Naive B cell (primary cell): ENCODE results near the gene SCUBE1. TPM values are rescaled to one million over a fixed set of nuclear protein-coding genes. Genes with fewer than 3 reads are reported as not detected.

Source experiments
- ATAC-seq, 2 donors: fragments of 150-1000 bp; cut with Tn5 transposase; 2 replicates each; pipeline ENCODE4 v1.10.0; 2021; ENCODE audit warnings: low read depth in 2 of 2, mild to moderate bottlenecking in 2 of 2, moderate library complexity in 2 of 2
- DNase-seq: peaks from one replicate; pipeline ENCODE4 v3.0.0; 2022
- H3K27ac Mint-ChIP-seq, 6 donors: one replicate each; pipeline ENCODE4 v1.8.0; 2020 to 2022; ENCODE audit warnings: mild to moderate bottlenecking in 6 of 6, mixed read lengths in 6 of 6, moderate library complexity in 5 of 6, inconsistent platforms in 2 of 6
- H3K27me3 Mint-ChIP-seq, 3 donors: one replicate each; pipeline ENCODE4 v1.8.0; 2021 to 2022; ENCODE audit warnings: mixed read lengths in 3 of 3, mild to moderate bottlenecking in 1 of 3
- H3K36me3 Mint-ChIP-seq, 2 donors: one replicate each; pipeline ENCODE4 v1.8.0; 2020 to 2022; ENCODE audit warnings: mixed read lengths in 2 of 2, inconsistent platforms in 1 of 2, mild to moderate bottlenecking in 1 of 2
- H3K4me1 Mint-ChIP-seq, 3 donors: one replicate each; pipeline ENCODE4 v1.8.0; 2020 to 2022; ENCODE audit warnings: mixed read lengths in 3 of 3, inconsistent platforms in 1 of 3, mild to moderate bottlenecking in 1 of 3, moderate library complexity in 1 of 3
- H3K4me3 Mint-ChIP-seq, 8 donors: one replicate each; pipeline ENCODE4 v1.8.0; 2020 to 2022; ENCODE audit warnings: mild to moderate bottlenecking in 8 of 8, mixed read lengths in 8 of 8, moderate library complexity in 8 of 8, inconsistent platforms in 2 of 8
- H3K9me3 Mint-ChIP-seq, 7 donors: one replicate each; pipeline ENCODE4 v1.8.0; 2020 to 2022; ENCODE audit warnings: mixed read lengths in 7 of 7, mild to moderate bottlenecking in 5 of 7, inconsistent platforms in 2 of 7, moderate library complexity in 1 of 7
- polyA plus RNA-seq, 6 donors: library from polyadenylated mRNA; unstranded; fragments of 300-500 nt; fragmentation: Illumina TruSeq; gene quantifications; one replicate each; pipeline ENCODE4 v1.2.3, GENCODE V29; 2021; ENCODE audit warnings: low read depth in 6 of 6

Gene SCUBE1
- polyA plus RNA-seq, 6 donors from 2014 or later = not detected

GRCh38 chr22:43245717-43246116, 97.5 kb downstream of the SCUBE1 start:
- Mint-ChIP-seq H3K27me3 (peaks cover 0 to 8% (median 0%) of the 10 kb centered on the region in 3 donors), H3K4me1 (peaks cover 0 to 6% (median 4%) of the 10 kb centered on the region in 3 donors), H3K36me3 (no peaks in the 10 kb centered on the region), H3K9me3 (no peaks in the 10 kb centered on the region), H3K27ac (no peak overlapping the region), H3K4me3 (no peak overlapping the region)
- no peak for DNase-seq
- no peak for ATAC-seq

GRCh38 chr22:43244803-43245527, 98.2 kb downstream of the SCUBE1 start:
- DNase-seq = no peak
- ATAC-seq = no peak
- no peaks in the 10 kb centered on the region for H3K9me3 Mint-ChIP-seq
- no peak overlapping the region for H3K4me3 Mint-ChIP-seq
- H3K36me3 Mint-ChIP-seq = no peaks in the 10 kb centered on the region
- peaks cover 0 to 8% (median 0%) of the 10 kb centered on the region in 3 donors for H3K27me3 Mint-ChIP-seq
- H3K27ac Mint-ChIP-seq = no peak overlapping the region
- peaks cover 0 to 6% (median 4%) of the 10 kb centered on the region in 3 donors for H3K4me1 Mint-ChIP-seq

GRCh38 chr22:43244402-43244801, 98.8 kb downstream of the SCUBE1 start:
- H3K9me3 Mint-ChIP-seq = no peaks in the 10 kb centered on the region
- peaks cover 0 to 6% (median 4%) of the 10 kb centered on the region in 3 donors for H3K4me1 Mint-ChIP-seq
- no peak for DNase-seq
- H3K27ac Mint-ChIP-seq = peak overlapping the region in 1 of 6 donors; percentile 82
- no peak overlapping the region for H3K4me3 Mint-ChIP-seq
- no peak for ATAC-seq
- H3K36me3 Mint-ChIP-seq = no peaks in the 10 kb centered on the region
- peaks cover 0 to 8% (median 0%) of the 10 kb centered on the region in 3 donors for H3K27me3 Mint-ChIP-seq

GRCh38 chr22:43243324-43243723, 99.8 kb downstream of the SCUBE1 start:
- Mint-ChIP-seq H3K36me3 (no peaks in the 10 kb centered on the region), H3K27ac (no peak overlapping the region), H3K27me3 (peaks cover 0 to 8% (median 6%) of the 10 kb centered on the region in 3 donors), H3K4me3 (no peak overlapping the region), H3K4me1 (peaks cover 0 to 6% (median 4%) of the 10 kb centered on the region in 3 donors), H3K9me3 (no peaks in the 10 kb centered on the region)
- no peak for ATAC-seq
- no peak for DNase-seq

GRCh38 chr22:43242627-43243026, 100.5 kb downstream of the SCUBE1 start:
- DNase-seq (no peak), ATAC-seq (no peak)
- H3K4me3 Mint-ChIP-seq = no peak overlapping the region
- peaks cover 0 to 7% (median 6%) of the 10 kb centered on the region in 3 donors for H3K27me3 Mint-ChIP-seq
- H3K36me3 Mint-ChIP-seq = no peaks in the 10 kb centered on the region
- H3K4me1 Mint-ChIP-seq = peaks cover 0 to 6% (median 0%) of the 10 kb centered on the region in 3 donors
- H3K27ac Mint-ChIP-seq = no peak overlapping the region
- H3K9me3 Mint-ChIP-seq = no peaks in the 10 kb centered on the region

GRCh38 chr22:43241699-43242386, 101.3 kb downstream of the SCUBE1 start:
- Mint-ChIP-seq H3K36me3 (no peaks in the 10 kb centered on the region), H3K4me3 (no peak overlapping the region), H3K9me3 (no peaks in the 10 kb centered on the region), H3K4me1 (peaks cover 0 to 6% (median 0%) of the 10 kb centered on the region in 3 donors), H3K27me3 (peaks cover 0 to 7% (median 6%) of the 10 kb centered on the region in 3 donors), H3K27ac (peak overlapping the region in 1 of 6 donors; percentile 63)
- DNase-seq = no peak
- ATAC-seq = no peak

GRCh38 chr22:43241138-43241597, 102.0 kb downstream of the SCUBE1 start:
- no peaks in the 10 kb centered on the region for H3K36me3 Mint-ChIP-seq
- H3K27ac Mint-ChIP-seq = no peak overlapping the region
- no peaks in the 10 kb centered on the region for H3K9me3 Mint-ChIP-seq
- H3K27me3 Mint-ChIP-seq = peaks cover 0 to 12% (median 6%) of the 10 kb centered on the region in 3 donors
- ATAC-seq (no peak), DNase-seq (no peak)
- H3K4me3 Mint-ChIP-seq = no peak overlapping the region
- H3K4me1 Mint-ChIP-seq = peaks cover 0 to 4% (median 0%) of the 10 kb centered on the region in 3 donors

- DNase-seq (no peak), ATAC-seq (no peak)
- Mint-ChIP-seq H3K4me3 (no peak overlapping the region), H3K27me3 (peaks cover 0 to 12% (median 12%) of the 10 kb centered on the region in 3 donors), H3K9me3 (no peaks in the 10 kb centered on the region), H3K4me1 (no peaks in the 10 kb centered on the region), H3K27ac (no peak overlapping the region), H3K36me3 (no peaks in the 10 kb centered on the region)
These were observed 102.6 kb downstream of the SCUBE1 start for GRCh38 chr22:43240614-43241013.

GRCh38 chr22:43239956-43240355, 103.2 kb downstream of the SCUBE1 start:
- DNase-seq (no peak), ATAC-seq (no peak)
- Mint-ChIP-seq H3K9me3 (no peaks in the 10 kb centered on the region), H3K36me3 (no peaks in the 10 kb centered on the region), H3K27me3 (peaks cover 0 to 14% (median 12%) of the 10 kb centered on the region in 3 donors), H3K27ac (no peak overlapping the region), H3K4me3 (no peak overlapping the region), H3K4me1 (no peaks in the 10 kb centered on the region)

GRCh38 chr22:43239193-43239780, 103.9 kb downstream of the SCUBE1 start:
- ATAC-seq = no peak

GRCh38 chr22:43238526-43239006, 104.6 kb downstream of the SCUBE1 start:
- Mint-ChIP-seq H3K27me3 (peaks cover 0 to 20% (median 12%) of the 10 kb centered on the region in 3 donors), H3K4me3 (no peak overlapping the region), H3K36me3 (no peaks in the 10 kb centered on the region), H3K27ac (no peak overlapping the region), H3K4me1 (no peaks in the 10 kb centered on the region), H3K9me3 (no peaks in the 10 kb centered on the region)
- no peak for DNase-seq
- no peak for ATAC-seq

More at GRCh38 chr22:43239193-43239780, 103.9 kb downstream of the SCUBE1 start:
- Mint-ChIP-seq H3K27me3 (peaks cover 0 to 14% (median 12%) of the 10 kb centered on the region in 3 donors), H3K27ac (peak overlapping the region in 1 of 6 donors; percentile 7), H3K36me3 (no peaks in the 10 kb centered on the region), H3K4me3 (no peak overlapping the region), H3K4me1 (no peaks in the 10 kb centered on the region), H3K9me3 (no peaks in the 10 kb centered on the region)
- DNase-seq = no peak

GRCh38 chr22:43237280-43237679, 105.9 kb downstream of the SCUBE1 start:
- Mint-ChIP-seq H3K4me3 (no peak overlapping the region), H3K36me3 (no peaks in the 10 kb centered on the region), H3K4me1 (no peaks in the 10 kb centered on the region), H3K27me3 (peaks cover 0 to 26% (median 12%) of the 10 kb centered on the region in 3 donors), H3K27ac (no peak overlapping the region), H3K9me3 (no peaks in the 10 kb centered on the region)
- ATAC-seq (no peak), DNase-seq (no peak)

GRCh38 chr22:43236411-43237166, 106.6 kb downstream of the SCUBE1 start:
- Mint-ChIP-seq H3K27me3 (peaks cover 0 to 26% (median 12%) of the 10 kb centered on the region in 3 donors), H3K27ac (peak overlapping the region in 1 of 6 donors; percentile 76), H3K36me3 (no peaks in the 10 kb centered on the region), H3K4me1 (no peaks in the 10 kb centered on the region), H3K9me3 (no peaks in the 10 kb centered on the region), H3K4me3 (no peak overlapping the region)
- no peak for ATAC-seq
- DNase-seq = no peak
